CD4-positive, alpha-beta T cell treated with Interferon alpha-2 for 1 hour (primary cell): Measurements from ENCODE around the gene TTLL5.
"Not testable (repeated sequence)": the region's sequence is repeated elsewhere in the genome, so short reads cannot be mapped to it uniquely, and the experiment has no call there.

Experiments used
- DNase-seq, 2 donors: peaks; one replicate each; pipeline ENCODE4 v3.0.0-alpha.2; 2020 to 2022

The TTLL5 gene

GRCh38 chr14:75877884-75878283 lies 216.8 kb downstream of the TTLL5 start:
- no peak for DNase-seq

GRCh38 chr14:75879031-75879430 lies 218.0 kb downstream of the TTLL5 start:
- DNase-seq, result no peak

- no peak for DNase-seq
Observed at GRCh38 chr14:75880512-75880911, 219.5 kb downstream of the TTLL5 start.

- DNase-seq, result no peak
Observed at GRCh38 chr14:75881994-75882393, 220.9 kb downstream of the TTLL5 start.

GRCh38 chr14:75884198-75884611 lies 223.2 kb downstream of the TTLL5 start:
- no peak for DNase-seq

GRCh38 chr14:75885829-75886228 lies 224.8 kb downstream of the TTLL5 start:
- DNase-seq, result no peak

- DNase-seq, result no peak
Observed at GRCh38 chr14:75886636-75887348, 225.7 kb downstream of the TTLL5 start.

- DNase-seq, result no peak
Observed at GRCh38 chr14:75888945-75889344, 227.9 kb downstream of the TTLL5 start.

GRCh38 chr14:75896341-75896740 lies 235.3 kb downstream of the TTLL5 start:
- DNase-seq, result no peak

- no peak for DNase-seq
Observed at GRCh38 chr14:75904311-75904710, 243.3 kb downstream of the TTLL5 start.

GRCh38 chr14:75905147-75905904 lies 244.3 kb downstream of the TTLL5 start:
- no peak for DNase-seq

- DNase-seq, result no peak
Observed at GRCh38 chr14:75906228-75906627, 245.2 kb downstream of the TTLL5 start.

- peak; percentile 55 to 70 for DNase-seq
Observed at GRCh38 chr14:75906680-75907280, 245.7 kb downstream of the TTLL5 start.

GRCh38 chr14:75907756-75908359 lies 246.8 kb downstream of the TTLL5 start:
- no peak for DNase-seq

GRCh38 chr14:75909630-75910029 lies 248.6 kb downstream of the TTLL5 start:
- no peak for DNase-seq

- no peak for DNase-seq
Observed at GRCh38 chr14:75910048-75910447, 249.0 kb downstream of the TTLL5 start.

GRCh38 chr14:75911883-75912282 lies 250.8 kb downstream of the TTLL5 start:
- no peak for DNase-seq

- DNase-seq, result no peak
Observed at GRCh38 chr14:75913183-75913582, 252.1 kb downstream of the TTLL5 start.

GRCh38 chr14:75915045-75915444 lies 254.0 kb downstream of the TTLL5 start:
- DNase-seq, result no peak

GRCh38 chr14:75917322-75917945 lies 256.4 kb downstream of the TTLL5 start:
- DNase-seq, result no peak

- no peak for DNase-seq
Observed at GRCh38 chr14:75917946-75918335, 256.9 kb downstream of the TTLL5 start.

- not testable (repeated sequence) for DNase-seq
Observed at GRCh38 chr14:75920421-75920820, 259.4 kb downstream of the TTLL5 start.
